SK-N-MC (cell line): ENCODE data around the gene BHLHE23.

ENCODE experiments used
- EZH2 ChIP-seq: fragments of 200-600 bp; sonication (generic); IDR thresholded peaks from one replicate; pipeline ENCODE4 v1.6.1; 2017; ENCODE audit warnings: antibody characterized with exemption
- POLR2AphosphoS5 ChIP-seq: IDR thresholded peaks from 2 replicates; pipeline ENCODE4 v1.6.1; 2012; ENCODE audit warnings: mild to moderate bottlenecking, low read depth, low read length, borderline replicate concordance

GRCh38 chr20:62999580-62999979 lies 7.2 kb downstream of the BHLHE23 start:
- no peak for TF ChIP-seq POLR2AphosphoS5
- no peak for TF ChIP-seq EZH2
